Stimulated activated CD8-positive, alpha-beta memory T cell treated with anti-CD3 and anti-CD28 coated beads, Interleukin-2, amount 100 ng/mL, for 1 hour (primary cell): Measurements from ENCODE around the gene ITGBL1.

Experiments used
- DNase-seq, 2 donors: peaks; one replicate each; pipeline ENCODE4 v3.0.0-alpha.2; 2020; ENCODE audit warnings: low read depth in 2 of 2

ITGBL1 gene

GRCh38 chr13:101451641-101452040 is 834 bp upstream of the ITGBL1 start:
- no peak for DNase-seq

DNA sequence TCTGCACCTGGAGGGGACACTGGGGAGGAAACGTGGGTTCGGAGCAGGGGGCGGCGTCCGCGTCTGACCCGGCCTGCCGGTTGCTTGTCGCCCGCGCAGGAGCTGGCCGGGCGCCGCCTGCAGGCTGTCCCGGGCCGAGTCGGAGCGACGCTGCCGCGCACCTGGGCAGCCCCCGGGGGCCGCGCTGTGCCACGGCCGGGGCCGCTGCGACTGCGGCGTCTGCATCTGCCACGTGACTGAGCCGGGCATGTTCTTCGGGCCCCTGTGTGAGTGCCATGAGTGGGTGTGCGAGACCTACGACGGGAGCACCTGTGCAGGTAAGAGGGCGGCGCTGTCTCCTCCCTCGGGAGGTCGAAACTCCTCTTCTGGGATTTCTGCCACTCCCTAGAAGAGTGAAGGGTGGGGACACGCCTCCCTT is 1.3 kb downstream of the ITGBL1 start:
- DNase-seq, result no peak

GRCh38 chr13:101454767-101455166 is 2.3 kb downstream of the ITGBL1 start:
- DNase-seq, result no peak

- no peak for DNase-seq
These were observed 3.4 kb downstream of the ITGBL1 start for GRCh38 chr13:101455863-101456262.

DNA sequence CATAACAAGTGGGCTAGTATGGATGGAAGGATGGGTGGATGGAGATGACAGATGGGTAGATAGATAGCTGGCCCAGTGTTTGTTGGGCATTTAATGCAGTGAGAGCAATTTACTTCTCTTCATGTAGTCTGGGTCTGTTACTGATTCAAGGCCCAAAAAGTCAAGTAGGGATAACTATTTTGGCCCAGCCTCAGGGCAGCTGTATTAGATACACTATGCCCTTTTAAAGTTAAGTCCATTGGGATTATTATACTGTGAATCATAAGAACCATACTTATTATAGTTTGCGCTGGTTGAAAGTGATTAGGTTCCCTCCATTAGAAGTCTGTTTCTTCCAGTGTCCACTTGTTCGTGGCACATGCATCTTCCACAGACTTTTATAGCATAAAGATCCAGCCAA is 4.7 kb downstream of the ITGBL1 start:
- DNase-seq, result no peak

GRCh38 chr13:101465877-101466276 is 13.4 kb downstream of the ITGBL1 start:
- no peak for DNase-seq

DNA sequence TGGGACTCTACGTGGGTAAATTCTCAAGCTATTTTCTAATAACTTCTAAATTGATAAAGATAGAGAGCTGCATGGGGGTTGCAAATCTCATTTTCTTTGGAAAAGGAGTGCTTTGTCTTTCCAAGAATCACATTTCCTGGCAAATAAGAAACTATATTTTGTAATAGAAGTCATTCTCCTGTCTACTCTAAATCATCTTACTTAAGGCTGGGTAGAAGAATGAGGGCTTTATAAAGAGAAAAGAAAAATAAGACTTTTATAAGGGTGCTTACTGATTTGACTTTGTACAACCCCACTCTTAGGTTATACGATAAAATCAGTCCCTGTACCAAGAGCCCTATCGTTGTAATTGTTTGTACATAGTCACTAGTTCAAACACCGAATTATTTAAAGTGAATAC is 14.9 kb downstream of the ITGBL1 start:
- DNase-seq, result no peak

- DNase-seq, result no peak
These were observed 21.0 kb downstream of the ITGBL1 start for GRCh38 chr13:101473458-101473857.

- no peak for DNase-seq
These were observed 22.0 kb downstream of the ITGBL1 start for GRCh38 chr13:101474419-101474957.

DNA sequence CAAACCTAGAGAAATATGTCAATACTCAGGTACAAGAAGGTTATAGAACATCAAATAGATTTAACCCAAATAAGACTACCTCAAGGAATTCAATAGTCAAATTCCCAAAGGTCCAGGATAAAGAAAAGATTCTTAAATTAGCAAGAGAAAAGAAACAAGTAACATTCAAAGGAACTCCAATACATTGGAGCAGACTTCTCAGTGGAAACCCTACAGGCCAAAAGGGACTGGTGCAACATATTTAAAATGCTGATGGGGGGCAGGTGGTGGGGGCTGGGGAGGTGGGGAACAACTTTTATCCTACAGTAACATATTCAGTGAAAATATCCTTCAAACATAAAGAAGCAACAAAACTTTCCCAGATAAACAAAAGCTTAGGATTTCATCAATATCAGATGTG is 23.1 kb downstream of the ITGBL1 start:
- no peak for DNase-seq

DNA sequence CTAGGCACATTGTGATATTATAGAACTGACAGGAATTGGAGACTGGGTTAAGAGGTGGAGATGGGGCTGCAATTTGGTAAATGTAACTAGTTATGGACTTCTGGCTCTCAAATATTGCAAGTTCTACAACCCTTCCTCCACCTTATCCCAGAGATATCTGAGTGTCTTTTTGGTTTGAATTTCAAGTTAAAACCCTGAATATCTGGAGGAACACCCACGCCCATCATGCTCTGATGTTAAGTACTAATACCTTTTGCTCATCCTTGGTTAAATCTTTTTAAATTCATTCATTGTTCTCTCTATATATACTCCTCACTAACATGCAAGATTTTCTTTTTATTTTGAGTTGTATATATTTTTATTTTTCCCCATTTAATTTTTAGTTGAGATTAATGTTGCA is 28.9 kb downstream of the ITGBL1 start:
- DNase-seq, result no peak

- DNase-seq, result no peak
These were observed 34.4 kb downstream of the ITGBL1 start for GRCh38 chr13:101486708-101487437.

- DNase-seq, result no peak
These were observed 35.0 kb downstream of the ITGBL1 start for GRCh38 chr13:101487438-101487830.

GRCh38 chr13:101488734-101489133 is 36.3 kb downstream of the ITGBL1 start:
- DNase-seq, result no peak

DNA sequence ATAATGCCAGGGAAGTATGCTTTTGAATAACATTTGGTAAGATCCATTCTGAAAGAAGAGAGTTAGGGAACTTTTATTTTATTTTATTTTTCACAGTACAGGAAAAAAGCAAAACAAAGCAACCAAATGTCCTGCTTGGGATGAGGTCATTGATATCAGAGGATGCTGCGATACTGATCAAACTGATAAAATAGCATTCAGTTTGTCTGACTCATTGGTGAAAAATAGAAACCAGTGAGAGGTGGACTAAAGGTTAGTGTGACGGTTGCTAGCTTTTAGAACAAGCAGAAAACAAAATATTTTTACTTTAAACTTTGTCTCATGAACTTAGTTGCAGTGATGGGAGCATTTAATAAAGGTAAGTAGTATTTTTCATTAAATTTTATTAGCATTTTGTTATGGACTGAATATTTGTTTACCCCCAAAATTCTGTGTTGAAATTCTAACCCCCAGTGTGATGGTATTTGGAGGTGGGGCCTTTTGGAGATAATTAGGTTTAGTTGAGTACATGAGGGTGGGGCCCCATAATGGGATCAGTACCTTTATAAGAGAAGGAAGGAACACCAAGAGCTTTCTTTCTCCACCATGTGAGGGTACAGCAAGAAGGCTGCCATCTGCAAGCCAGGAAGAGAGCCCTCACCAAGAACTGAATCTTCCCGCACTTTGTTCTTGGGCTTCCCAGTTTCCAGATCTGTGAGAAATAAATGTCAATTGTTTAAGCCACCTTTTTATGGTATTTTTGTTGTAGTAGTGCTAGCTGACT is 37.3 kb downstream of the ITGBL1 start:
- DNase-seq, result no peak

DNA sequence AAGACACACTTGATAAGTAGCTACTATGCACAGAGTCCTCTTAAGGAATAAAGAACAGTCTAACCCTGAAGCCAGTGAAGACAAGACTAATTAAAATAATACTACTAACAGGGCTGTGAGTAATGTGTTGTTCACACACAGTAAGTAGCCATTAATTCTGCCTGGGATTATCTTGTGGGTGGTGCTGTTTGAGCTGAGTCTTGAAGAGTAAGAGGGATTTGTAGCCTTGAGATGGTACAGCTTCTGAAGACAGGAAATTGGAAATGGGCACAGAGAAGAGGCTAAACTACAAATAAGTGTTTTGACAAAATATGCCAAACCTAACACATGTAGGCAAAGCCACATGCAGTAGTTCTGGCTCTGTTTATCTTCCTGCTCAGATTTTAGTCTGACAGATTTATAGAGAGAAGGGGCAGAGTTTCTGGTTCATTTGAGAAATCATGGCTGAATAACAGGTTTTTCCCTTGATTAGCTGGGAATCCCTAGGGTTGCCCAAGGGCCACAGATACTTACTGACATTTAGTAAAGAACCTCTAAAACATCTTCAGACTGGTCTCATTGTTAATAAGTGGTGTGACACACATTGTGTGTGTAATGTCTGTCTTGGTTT is 38.0 kb downstream of the ITGBL1 start:
- DNase-seq, result no peak

DNA sequence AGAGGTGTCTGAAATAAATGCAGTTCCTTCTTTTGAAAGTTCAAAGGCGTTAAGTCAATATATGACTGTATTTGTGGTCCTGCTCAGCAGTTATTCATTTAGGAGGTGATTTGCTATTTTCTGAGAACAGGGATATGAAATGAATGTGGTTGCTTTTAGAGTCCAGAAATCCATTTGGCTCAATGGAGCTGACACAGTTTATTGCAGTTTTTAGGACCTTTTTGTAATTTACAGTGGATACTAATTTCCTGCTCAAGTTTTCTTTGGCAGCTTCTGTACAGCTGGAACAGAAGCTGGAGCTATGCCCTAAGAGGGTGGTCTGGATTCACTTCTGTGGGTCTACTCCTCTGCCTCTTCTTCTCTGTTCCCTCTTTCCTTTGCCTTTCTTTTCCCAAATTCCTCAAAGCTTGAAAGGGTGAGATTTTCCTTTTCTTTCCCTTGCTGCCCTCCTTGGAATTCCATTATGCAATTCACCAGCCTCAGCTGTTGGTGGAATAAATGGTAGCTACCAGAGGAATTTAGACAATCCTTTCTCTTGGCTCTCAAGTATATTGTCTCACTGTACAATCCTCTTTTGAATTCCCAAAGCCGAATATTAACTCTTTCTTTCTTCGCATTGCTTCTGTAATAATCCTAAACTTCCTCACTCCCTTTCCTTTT is 39.9 kb downstream of the ITGBL1 start:
- no peak for DNase-seq

DNA sequence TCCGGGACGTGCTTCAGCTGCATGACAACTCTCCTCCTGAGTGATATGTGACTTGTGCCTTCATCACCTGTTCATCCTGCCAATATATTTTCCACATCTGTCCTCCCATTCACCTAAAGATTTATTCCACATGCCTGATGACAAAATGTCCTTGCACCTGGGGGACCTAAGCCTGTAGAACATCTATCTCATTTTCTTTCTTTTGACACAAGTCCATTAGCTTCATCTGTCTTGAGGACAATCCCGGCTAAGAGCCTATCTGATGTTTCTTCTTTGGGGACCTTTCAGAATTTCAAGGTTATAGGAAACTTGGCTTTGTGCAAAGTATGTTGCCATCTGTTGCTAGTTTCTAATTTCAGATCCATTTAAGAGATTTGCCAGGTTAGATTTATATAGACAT is 41.1 kb downstream of the ITGBL1 start:
- no peak for DNase-seq

DNA sequence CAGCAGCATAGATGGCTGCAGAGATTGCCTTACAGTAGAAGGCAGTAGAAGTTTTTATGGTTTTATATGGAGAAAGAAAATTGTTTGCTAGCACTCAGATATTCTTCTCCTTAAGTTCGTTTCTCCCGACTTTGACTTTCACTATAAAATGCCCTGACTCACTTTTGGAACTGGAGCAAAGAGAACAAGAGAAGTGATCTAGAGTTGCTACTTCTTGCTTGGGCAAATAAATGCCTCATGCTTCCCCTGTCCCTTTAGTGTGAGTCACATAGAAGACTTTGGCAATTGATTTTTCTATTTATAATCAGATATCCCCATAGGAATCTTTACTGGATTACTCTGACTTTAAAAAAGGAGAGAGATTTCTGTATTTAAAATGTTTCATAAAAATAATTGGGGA is 46.9 kb downstream of the ITGBL1 start:
- DNase-seq, result no peak

DNA sequence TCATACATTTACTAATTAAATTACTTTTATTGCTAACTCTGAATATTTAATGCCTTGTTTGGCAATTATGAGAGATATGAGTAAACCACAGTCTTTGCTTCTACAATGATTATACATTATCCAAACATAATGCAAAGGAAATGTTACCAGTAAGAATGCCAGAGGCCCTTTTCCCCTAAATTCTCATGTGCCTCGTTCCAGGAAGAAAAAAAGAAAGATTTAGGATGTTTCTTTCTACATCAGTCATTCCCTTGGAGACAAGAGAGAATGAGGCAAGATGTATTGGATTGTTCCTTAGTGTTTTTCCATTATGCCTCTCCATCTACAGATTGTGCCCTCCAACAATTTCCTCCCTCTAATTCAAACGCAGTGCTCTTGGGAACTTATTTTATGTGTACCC is 50.1 kb downstream of the ITGBL1 start:
- no peak for DNase-seq

- no peak for DNase-seq
These were observed 58.7 kb downstream of the ITGBL1 start for GRCh38 chr13:101511161-101511560.

DNA sequence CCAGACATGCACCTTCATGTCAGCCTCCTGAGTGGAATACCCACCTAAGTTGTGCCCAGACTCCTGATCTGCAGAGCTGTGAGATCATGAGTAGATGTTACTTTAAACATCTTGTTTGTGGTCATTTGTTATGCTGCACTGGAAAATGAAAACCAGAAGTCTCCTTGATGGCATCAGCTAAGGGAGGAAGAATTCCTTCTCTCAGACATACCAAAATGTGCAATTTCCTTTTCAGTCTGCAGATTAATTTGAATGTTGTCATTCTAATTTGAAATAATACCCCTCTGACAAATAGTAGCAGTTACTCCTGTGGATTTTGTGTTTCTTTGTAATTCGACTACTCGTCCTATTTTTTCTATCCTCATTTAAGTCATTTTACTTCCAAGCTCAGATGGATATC is 59.3 kb downstream of the ITGBL1 start:
- DNase-seq, result no peak
